GM12878 (cell line): ENCODE measurements around the gene PLA2G15. TPM values are rescaled to one million over a fixed set of nuclear protein-coding genes. Genes with fewer than 3 reads are reported as not detected.

Source experiments
- ATAC-seq: fragments of 200-7000 bp; cut with Tn5 transposase; 3 replicates; pipeline ENCODE4 v1.9.1; 2020; ENCODE audit warnings: mild to moderate bottlenecking, moderate library complexity
- BruUV-seq: library from RNA; stranded (reverse); fragments of 400-500 nt; replicated peaks from 2 replicates; lab custom pipeline; 2021; lab: Mats Ljungman, UMichigan
- CTCF ChIA-PET: fragments of 300-600 bp; sonication (Branson Sonifier 250); formaldehyde crosslinking; extraction: SDS; loops from one replicate; lab custom pipeline; 2021; ENCODE audit warnings: inconsistent platforms; lab: Yijun Ruan, JAX
- POLR2A ChIA-PET: fragments of 350-600 bp; formaldehyde crosslinking; extraction: SDS; loops from one replicate; lab custom pipeline; 2021; ENCODE audit warnings: inconsistent platforms; lab: Charles Lee
- RAD21 ChIA-PET: fragments of 300-600 bp; sonication (Branson Sonifier 250); formaldehyde crosslinking; loops from one replicate; lab custom pipeline; 2023; ENCODE audit warnings: antibody characterized with exemption; ENCODE audit not compliant: unreplicated experiment; lab: Charles Lee
- SMC1A ChIA-PET: fragments of 300-600 bp; sonication (Branson Sonifier 250); formaldehyde crosslinking; loops from one replicate; lab custom pipeline; 2023; ENCODE audit not compliant: unreplicated experiment, uncharacterized antibody; lab: Charles Lee
- DNase-seq: peaks from one replicate; pipeline ENCODE4 v3.0.0-alpha.2; 2011; ENCODE audit warnings: low read depth, low spot score
- FAIRE-seq: peaks from 3 replicates; lab custom pipeline; 2011; peaks lifted over from hg19 to GRCh38; lab: Jason Lieb, UNC
- H2AFZ ChIP-seq: 2 replicates; pipeline ENCODE4 v1.6.0; 2011; ENCODE audit warnings: low read depth, low read length, control low read depth; ENCODE audit not compliant: control insufficient read depth
- H3K27ac ChIP-seq: 2 replicates; pipeline ENCODE4 v1.5.1; 2011; ENCODE audit warnings: control low read depth; ENCODE audit not compliant: control insufficient read depth, insufficient read depth
- H3K27me3 ChIP-seq, 2 experiments: replicated peaks in 1 of 2; 2 replicates each; pipeline versions ENCODE4 v1.6.0 to v1.6.1; 2011; ENCODE audit warnings: low read length in 1 of 2; ENCODE audit not compliant: control insufficient read depth in 2 of 2, insufficient read depth in 2 of 2
- H3K36me3 ChIP-seq, 2 experiments: 2 replicates each; pipeline ENCODE4 v1.5.1; 2011; ENCODE audit warnings: low read length in 1 of 2; ENCODE audit not compliant: control insufficient read depth in 2 of 2, insufficient read depth in 2 of 2
- H3K4me1 ChIP-seq: 2 replicates; pipeline ENCODE4 v1.6.1; 2011; ENCODE audit warnings: mild to moderate bottlenecking, low read length, moderate library complexity, mixed read lengths; ENCODE audit not compliant: control insufficient read depth, insufficient read depth
- H3K4me2 ChIP-seq: 2 replicates; pipeline ENCODE4 v1.6.0; 2011; ENCODE audit warnings: control low read depth; ENCODE audit not compliant: control insufficient read depth, insufficient read depth
- H3K4me3 ChIP-seq: fragments of 200-600 bp; sonication (generic); 2 replicates; pipeline ENCODE4 v1.5.1; 2016
- H3K79me2 ChIP-seq: 2 replicates; pipeline ENCODE4 v1.6.0; 2011; ENCODE audit warnings: low read length; ENCODE audit not compliant: control insufficient read depth, insufficient read depth
- H3K9ac ChIP-seq: 2 replicates; pipeline ENCODE4 v1.8.0; 2011; ENCODE audit warnings: low read length, control low read depth, mixed read lengths; ENCODE audit not compliant: control insufficient read depth, insufficient read depth
- H3K9me3 ChIP-seq: replicated peaks from 3 replicates; pipeline ENCODE4 v1.5.1; 2011; ENCODE audit warnings: mild to moderate bottlenecking, low read length; ENCODE audit not compliant: control insufficient read depth, insufficient read depth
- H4K20me1 ChIP-seq: 2 replicates; pipeline ENCODE4 v1.6.0; 2011; ENCODE audit not compliant: control insufficient read depth, insufficient read depth
- CHD2 ChIP-seq: IDR thresholded peaks from 2 replicates; pipeline ENCODE4 v1.6.1; 2011; ENCODE audit warnings: low read depth, low read length, improper control_type of control experiment, borderline replicate concordance
- CREM ChIP-seq: IDR thresholded peaks from 2 replicates; pipeline ENCODE4 v1.6.1; 2014; ENCODE audit warnings: antibody characterized with exemption, low read depth
- IKZF2 ChIP-seq, 2 experiments: fragments of 450-650 bp; IDR thresholded peaks; 2 replicates each; pipeline ENCODE4 v1.6.1; 2017; ENCODE audit warnings: mild to moderate bottlenecking in 2 of 2, moderate library complexity in 2 of 2
- JUNB ChIP-seq: IDR thresholded peaks from 2 replicates; pipeline ENCODE4 v1.6.1; 2016; ENCODE audit warnings: antibody characterized with exemption, mild to moderate bottlenecking
- MYB ChIP-seq: fragments of 150-350 bp; IDR thresholded peaks from 2 replicates; pipeline ENCODE4 v1.6.1; 2014; ENCODE audit warnings: mild to moderate bottlenecking, low read depth, low read length, borderline replicate concordance
- RAD21 ChIP-seq: IDR thresholded peaks from 2 replicates; pipeline ENCODE4 v1.6.1; 2011; ENCODE audit warnings: mild to moderate bottlenecking, low read depth, low read length, moderate library complexity; ENCODE audit not compliant: insufficient read depth
- RFX5 ChIP-seq: IDR thresholded peaks from 2 replicates; pipeline ENCODE4 v1.6.1; 2011; ENCODE audit warnings: low read depth, low read length, improper control_type of control experiment
- SIX5 ChIP-seq: IDR thresholded peaks from 2 replicates; pipeline ENCODE4 v1.6.1; 2011; ENCODE audit warnings: mild to moderate bottlenecking, low read depth, low read length, moderate library complexity; ENCODE audit not compliant: severe bottlenecking
- SPI1 ChIP-seq: IDR thresholded peaks from 2 replicates; pipeline ENCODE4 v1.6.1; 2011; ENCODE audit warnings: low read depth, mild to moderate bottlenecking, low read length, moderate library complexity, borderline replicate concordance; ENCODE audit not compliant: insufficient read depth
- SUZ12 ChIP-seq: fragments of 200-600 bp; sonication (generic); IDR thresholded peaks from one replicate; pipeline ENCODE4 v1.6.1; 2018; ENCODE audit warnings: antibody characterized with exemption, mild to moderate bottlenecking; ENCODE audit not compliant: unreplicated experiment
- ZZZ3 ChIP-seq: IDR thresholded peaks from 2 replicates; pipeline ENCODE4 v1.6.1; 2011; ENCODE audit warnings: low read depth; ENCODE audit not compliant: control insufficient read depth, insufficient read length
- WGBS: methylation state at CpG from one replicate; pipeline ENCODE4 v1.1.6; 2016; ENCODE audit warnings: low lambda C conversion rate; ENCODE audit not compliant: insufficient replicate concordance, insufficient coverage; ENCODE audit errors: missing lambda C conversion rate; 5-methylcytosine and 5-hydroxymethylcytosine counted together
- in situ Hi-C: fragments of 300-500 bp; cut with MboI; formaldehyde crosslinking; loops from 9 replicates; pipeline ENCODE4 v1.14.3; 2018; ENCODE audit warnings: mixed read lengths
- intact Hi-C: fragments of 100-400 bp; cut with micrococcal nuclease; formaldehyde crosslinking; loops from one replicate; pipeline ENCODE4 v1.14.2; 2022; ENCODE audit not compliant: unreplicated experiment
- polyA plus RNA-seq, 11 experiments: library from polyadenylated mRNA; depleted of rRNA in 4 of 11; unstranded in 6 of 11; stranded (reverse) in 5 of 11; fragments of >200 nt; fragmentation: Nextera tagmentation in 4 of 11; fragmentation: Illumina TruSeq in 1 of 11; extraction: Ambion mirVana in 4 of 11; extraction: Trizol in 1 of 11; gene quantifications; 1 replicate in 1 of 11; 2 replicates in 10 of 11; pipeline versions ENCODE4 v1.2.1 to v1.2.3, GENCODE V29; 2011 to 2016; ENCODE audit warnings: inconsistent platforms in 2 of 11, missing spikeins in 2 of 11, low read depth in 1 of 11
- total RNA-seq, 4 experiments: library from RNA; depleted of rRNA in 3 of 4; stranded (reverse); fragments of >200 nt in 3 of 4; fragmentation: Illumina TruSeq in 1 of 4; extraction: Trizol in 1 of 4; gene quantifications; 2 replicates each; pipeline versions ENCODE4 v1.2.1 to v1.2.3, GENCODE V29; 2013 to 2021
- TF ChIP-seq, protein P1 (sequence below): fragments of 450-650 bp; IDR thresholded peaks from 2 replicates; pipeline ENCODE4 v1.6.1; 2017; ENCODE audit warnings: antibody characterized with exemption, mild to moderate bottlenecking, moderate library complexity
- TF ChIP-seq, protein P2 (sequence below): IDR thresholded peaks from 2 replicates; pipeline ENCODE4 v1.6.1; 2011; ENCODE audit warnings: mild to moderate bottlenecking, low read depth, low read length, moderate library complexity; ENCODE audit not compliant: insufficient replicate concordance
- TF ChIP-seq, protein P3 (sequence below): fragments of 450-650 bp; IDR thresholded peaks from 2 replicates; pipeline ENCODE4 v1.6.1; 2016; ENCODE audit warnings: mild to moderate bottlenecking, moderate library complexity, borderline replicate concordance

PLA2G15 gene
- total and polyA plus RNA-seq, 10 of the 15 experiments (the other 5 are each of a cell fraction or from before 2014, with no cell fraction given), result 0.31 to 9.4 (median 6.8) TPM

DNA sequence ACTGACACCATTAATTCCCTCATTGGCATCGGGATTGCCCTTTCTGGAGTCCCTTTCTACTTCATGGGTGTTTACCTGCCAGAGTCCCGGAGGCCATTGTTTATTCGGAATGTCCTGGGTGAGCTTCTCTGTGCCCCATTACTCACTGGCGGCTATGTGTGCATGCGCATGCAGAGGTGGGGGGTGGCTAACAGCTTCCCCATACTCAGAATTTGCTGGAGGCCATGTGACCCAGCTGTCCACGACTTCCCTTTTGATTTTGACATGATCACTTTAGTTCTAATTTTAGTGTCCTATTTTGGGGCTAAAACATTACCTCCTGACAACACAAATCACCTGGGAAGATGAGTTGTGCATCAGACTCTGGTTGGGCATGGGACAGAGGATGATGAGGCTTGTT, 51.5 kb downstream of the PLA2G15 start:
- CTCF ChIA-PET, result interaction anchor here (1.0 to 1.5 kb wide), 5 partner anchors 8 to 225 kb away, joined by 3 to 4 read pairs (median 3); no protein-coding TSS in a partner anchor
- H3K4me1 ChIP-seq, result no peaks in the 10 kb centered on the region
- in situ Hi-C loops, result no loop called here

More for the DNA sequence above, 51.5 kb downstream of the PLA2G15 start:
- intact Hi-C loops, result no loop called here
- FAIRE-seq (no peak), DNase-seq (no peak), ATAC-seq (no peak)
- no peaks in the 10 kb centered on the region for H3K9me3 ChIP-seq
- no peaks in the 10 kb centered on the region; the same call in 1 of the 2 replicates for H4K20me1 ChIP-seq
- no peak overlapping the region for H3K4me3 ChIP-seq
- POLR2A ChIA-PET, result interaction anchor here (0.6 kb wide), 1 partner anchor 12 kb away, joined by 3 read pairs; no protein-coding TSS in a partner anchor
- WGBS, result 82% methylated on average over 6 of the region's 6 CpGs
- H3K27ac ChIP-seq, result no peak overlapping the region
- no peak overlapping the region for H3K4me2 ChIP-seq
- RAD21 ChIA-PET, result interaction anchor here (0.6 to 1.4 kb wide), 4 partner anchors 14 to 232 kb away, joined by 3 to 4 read pairs (median 3); partner anchors contain the start of genes PRMT7, SLC7A6 and SLC7A6OS
- BruUV-seq, result no TSS peak
- SMC1A ChIA-PET, result interaction anchor here (1.6 to 2.3 kb wide), 3 partner anchors 25 to 35 kb away, joined by 5 to 7 read pairs (median 6); no protein-coding TSS in a partner anchor
- no peak overlapping the region for H2AFZ ChIP-seq
- H3K36me3 ChIP-seq, result peaks cover 33 to 35% of the 10 kb centered on the region in 2 experiments
- TF ChIP-seq ZZZ3 (no peak), CREM (no peak), SUZ12 (no peak), SPI1 (no peak), RFX5 (no peak), IKZF2 (IDR thresholded peaks at IDR 0.05) (no peak), MYB (no peak), SIX5 (no peak), JUNB (no peak), RAD21 (no peak), CHD2 (no peak)
- TF ChIP-seq, protein P1, sequence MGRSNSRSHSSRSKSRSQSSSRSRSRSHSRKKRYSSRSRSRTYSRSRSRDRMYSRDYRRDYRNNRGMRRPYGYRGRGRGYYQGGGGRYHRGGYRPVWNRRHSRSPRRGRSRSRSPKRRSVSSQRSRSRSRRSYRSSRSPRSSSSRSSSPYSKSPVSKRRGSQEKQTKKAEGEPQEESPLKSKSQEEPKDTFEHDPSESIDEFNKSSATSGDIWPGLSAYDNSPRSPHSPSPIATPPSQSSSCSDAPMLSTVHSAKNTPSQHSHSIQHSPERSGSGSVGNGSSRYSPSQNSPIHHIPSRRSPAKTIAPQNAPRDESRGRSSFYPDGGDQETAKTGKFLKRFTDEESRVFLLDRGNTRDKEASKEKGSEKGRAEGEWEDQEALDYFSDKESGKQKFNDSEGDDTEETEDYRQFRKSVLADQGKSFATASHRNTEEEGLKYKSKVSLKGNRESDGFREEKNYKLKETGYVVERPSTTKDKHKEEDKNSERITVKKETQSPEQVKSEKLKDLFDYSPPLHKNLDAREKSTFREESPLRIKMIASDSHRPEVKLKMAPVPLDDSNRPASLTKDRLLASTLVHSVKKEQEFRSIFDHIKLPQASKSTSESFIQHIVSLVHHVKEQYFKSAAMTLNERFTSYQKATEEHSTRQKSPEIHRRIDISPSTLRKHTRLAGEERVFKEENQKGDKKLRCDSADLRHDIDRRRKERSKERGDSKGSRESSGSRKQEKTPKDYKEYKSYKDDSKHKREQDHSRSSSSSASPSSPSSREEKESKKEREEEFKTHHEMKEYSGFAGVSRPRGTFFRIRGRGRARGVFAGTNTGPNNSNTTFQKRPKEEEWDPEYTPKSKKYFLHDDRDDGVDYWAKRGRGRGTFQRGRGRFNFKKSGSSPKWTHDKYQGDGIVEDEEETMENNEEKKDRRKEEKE, result no peak
- TF ChIP-seq, protein P2, sequence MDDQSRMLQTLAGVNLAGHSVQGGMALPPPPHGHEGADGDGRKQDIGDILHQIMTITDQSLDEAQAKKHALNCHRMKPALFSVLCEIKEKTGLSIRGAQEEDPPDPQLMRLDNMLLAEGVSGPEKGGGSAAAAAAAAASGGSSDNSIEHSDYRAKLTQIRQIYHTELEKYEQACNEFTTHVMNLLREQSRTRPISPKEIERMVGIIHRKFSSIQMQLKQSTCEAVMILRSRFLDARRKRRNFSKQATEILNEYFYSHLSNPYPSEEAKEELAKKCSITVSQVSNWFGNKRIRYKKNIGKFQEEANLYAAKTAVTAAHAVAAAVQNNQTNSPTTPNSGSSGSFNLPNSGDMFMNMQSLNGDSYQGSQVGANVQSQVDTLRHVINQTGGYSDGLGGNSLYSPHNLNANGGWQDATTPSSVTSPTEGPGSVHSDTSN, result no peak
- TF ChIP-seq, protein P3, sequence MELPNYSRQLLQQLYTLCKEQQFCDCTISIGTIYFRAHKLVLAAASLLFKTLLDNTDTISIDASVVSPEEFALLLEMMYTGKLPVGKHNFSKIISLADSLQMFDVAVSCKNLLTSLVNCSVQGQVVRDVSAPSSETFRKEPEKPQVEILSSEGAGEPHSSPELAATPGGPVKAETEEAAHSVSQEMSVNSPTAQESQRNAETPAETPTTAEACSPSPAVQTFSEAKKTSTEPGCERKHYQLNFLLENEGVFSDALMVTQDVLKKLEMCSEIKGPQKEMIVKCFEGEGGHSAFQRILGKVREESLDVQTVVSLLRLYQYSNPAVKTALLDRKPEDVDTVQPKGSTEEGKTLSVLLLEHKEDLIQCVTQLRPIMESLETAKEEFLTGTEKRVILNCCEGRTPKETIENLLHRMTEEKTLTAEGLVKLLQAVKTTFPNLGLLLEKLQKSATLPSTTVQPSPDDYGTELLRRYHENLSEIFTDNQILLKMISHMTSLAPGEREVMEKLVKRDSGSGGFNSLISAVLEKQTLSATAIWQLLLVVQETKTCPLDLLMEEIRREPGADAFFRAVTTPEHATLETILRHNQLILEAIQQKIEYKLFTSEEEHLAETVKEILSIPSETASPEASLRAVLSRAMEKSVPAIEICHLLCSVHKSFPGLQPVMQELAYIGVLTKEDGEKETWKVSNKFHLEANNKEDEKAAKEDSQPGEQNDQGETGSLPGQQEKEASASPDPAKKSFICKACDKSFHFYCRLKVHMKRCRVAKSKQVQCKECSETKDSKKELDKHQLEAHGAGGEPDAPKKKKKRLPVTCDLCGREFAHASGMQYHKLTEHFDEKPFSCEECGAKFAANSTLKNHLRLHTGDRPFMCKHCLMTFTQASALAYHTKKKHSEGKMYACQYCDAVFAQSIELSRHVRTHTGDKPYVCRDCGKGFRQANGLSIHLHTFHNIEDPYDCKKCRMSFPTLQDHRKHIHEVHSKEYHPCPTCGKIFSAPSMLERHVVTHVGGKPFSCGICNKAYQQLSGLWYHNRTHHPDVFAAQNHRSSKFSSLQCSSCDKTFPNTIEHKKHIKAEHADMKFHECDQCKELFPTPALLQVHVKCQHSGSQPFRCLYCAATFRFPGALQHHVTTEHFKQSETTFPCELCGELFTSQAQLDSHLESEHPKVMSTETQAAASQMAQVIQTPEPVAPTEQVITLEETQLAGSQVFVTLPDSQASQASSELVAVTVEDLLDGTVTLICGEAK, result no peak
- H3K79me2 ChIP-seq, result peaks cover 2% of the 10 kb centered on the region; the same call in 1 of the 2 replicates
- H3K9ac ChIP-seq, result no peak overlapping the region
- H3K27me3 ChIP-seq, result no peaks in the 10 kb centered on the region
